Activated CD4-positive, alpha-beta memory T cell treated with anti-CD3 and anti-CD28 coated beads, Interleukin-2, amount 10 ng/mL, durations not matched to agents 7 days and 5 days (primary cell): ENCODE results near the gene RSRP1. TPM values are rescaled to one million over a fixed set of nuclear protein-coding genes. Genes with fewer than 3 reads are reported as not detected.

Experiments used
- CTCF ChIA-PET: fragments of 350-600 bp; sonication (Branson Sonifier 250); formaldehyde crosslinking; loops from one replicate; lab custom pipeline; 2021; ENCODE audit warnings: antibody characterized with exemption, inconsistent platforms; lab: Charles Lee
- POLR2A ChIA-PET: fragments of 350-600 bp; sonication (Branson Sonifier 250); formaldehyde crosslinking; loops from one replicate; lab custom pipeline; 2021; ENCODE audit warnings: antibody characterized with exemption; lab: Charles Lee
- DNase-seq: peaks from one replicate; pipeline ENCODE4 v3.0.0-alpha.2; 2020
- H3K27ac Mint-ChIP-seq: one replicate; pipeline ENCODE4 v1.8.0; 2021; ENCODE audit warnings: mild to moderate bottlenecking, mixed read lengths
- H3K27me3 Mint-ChIP-seq: one replicate; pipeline ENCODE4 v1.8.0; 2021; ENCODE audit warnings: mixed read lengths
- H3K36me3 Mint-ChIP-seq: one replicate; pipeline ENCODE4 v1.8.0; 2021; ENCODE audit warnings: low read depth, mixed read lengths
- H3K4me1 Mint-ChIP-seq: one replicate; pipeline ENCODE4 v1.8.0; 2021; ENCODE audit warnings: mixed read lengths
- H3K4me3 Mint-ChIP-seq: one replicate; pipeline ENCODE4 v1.8.0; 2021; ENCODE audit warnings: mild to moderate bottlenecking, mixed read lengths
- H3K9me3 Mint-ChIP-seq: one replicate; pipeline ENCODE4 v1.8.0; 2021; ENCODE audit warnings: mixed read lengths
- total RNA-seq, 2 experiments: library from RNA; stranded (reverse); gene quantifications; one replicate each; pipeline ENCODE4 v1.2.3, GENCODE V29; 2021

RSRP1 gene
- total RNA-seq, 2 experiments from 2014 or later: 236 to 237 TPM

- H3K27ac Mint-ChIP-seq: no peak overlapping the region
- H3K27me3 Mint-ChIP-seq: peaks cover 19% of the 10 kb centered on the region
- ChIA-PET CTCF (no interaction called here), POLR2A (no interaction called here)
- DNase-seq: no peak
- H3K4me3 Mint-ChIP-seq: no peak overlapping the region
- no peaks in the 10 kb centered on the region for H3K36me3 Mint-ChIP-seq
- no peaks in the 10 kb centered on the region for H3K4me1 Mint-ChIP-seq
- no peaks in the 10 kb centered on the region for H3K9me3 Mint-ChIP-seq
Observed at GRCh38 chr1:25194054-25194453, 53.2 kb downstream of the RSRP1 start.

- Mint-ChIP-seq H3K4me1 (no peaks in the 10 kb centered on the region), H3K4me3 (no peak overlapping the region), H3K9me3 (no peaks in the 10 kb centered on the region), H3K36me3 (no peaks in the 10 kb centered on the region), H3K27me3 (peaks cover 14% of the 10 kb centered on the region), H3K27ac (no peak overlapping the region)
- no peak for DNase-seq
- CTCF ChIA-PET: no interaction called here
- POLR2A ChIA-PET: no interaction called here
Observed at GRCh38 chr1:25193229-25193628, 54.0 kb downstream of the RSRP1 start.

Other genes starting within 250 kb of the RSRP1 start
- 10 to 100 TPM; 53.4 to 53.5 TPM for gene SYF2, start 15.0 kb downstream of the RSRP1 start, total RNA-seq
- gene RHD, start 25.1 kb upstream of the RSRP1 start, total RNA-seq: not detected
- 100 to 1,000 TPM; 182 to 183 TPM for gene TMEM50A, start 90.9 kb upstream of the RSRP1 start, total RNA-seq
- gene RHCE, start 173.4 kb upstream of the RSRP1 start, total RNA-seq: under 1 TPM in 1 of 2 experiments, not detected in 1; 0.50 TPM
- gene MACO1, start 183.4 kb upstream of the RSRP1 start, total RNA-seq: 10 to 100 TPM; 15.8 to 16.3 TPM